ENCODE data around the gene NCAM1.
A peak's percentile ranks its signal among the peaks of the same experiment; 100 is the strongest.

Gene NCAM1

DNA sequence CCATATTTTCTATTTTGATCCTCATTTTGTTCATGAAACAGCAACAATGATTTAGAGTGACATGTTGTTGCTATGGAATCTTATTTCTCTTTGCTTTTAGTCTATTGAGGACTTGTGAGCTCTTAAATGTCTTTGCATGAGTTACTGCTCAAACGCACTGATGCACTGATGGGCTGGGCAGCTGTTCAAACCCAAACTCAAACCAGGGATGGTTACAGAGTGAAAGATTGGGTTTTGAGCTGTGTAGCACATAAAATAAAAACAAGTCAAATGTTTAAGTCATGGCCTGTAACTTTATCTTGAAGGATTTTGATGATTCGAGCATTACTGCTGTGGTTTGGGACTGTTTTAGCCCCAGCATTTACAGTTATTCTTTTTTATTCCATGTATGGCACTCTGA is 20.1 kb upstream of the NCAM1 start:
- no peak for DNase-seq (ENCODE audit: low read depth, low spot score)
- Histone ChIP-seq H3K27ac (no peak overlapping the region), H3K9ac (ENCODE audit: insufficient read length) (no peak overlapping the region), H3K36me3 (ENCODE audit: insufficient read depth, low read length) (no peaks in the 10 kb centered on the region), H3K9me3 (ENCODE audit: low read depth, low read length) (no peaks in the 10 kb centered on the region), H3K4me3 (no peak overlapping the region)
- TF ChIP-seq POLR2AphosphoS5 (IDR thresholded peaks at IDR 0.05; ENCODE audit: borderline replicate concordance, low read depth, low read length) (no peak), FOXP2 (optimal IDR thresholded peaks at IDR 0.05; ENCODE audit: control extremely low read depth, extremely low read length, insufficient read depth) (no peak), EZH2 (IDR thresholded peaks at IDR 0.05) (no peak)

DNA sequence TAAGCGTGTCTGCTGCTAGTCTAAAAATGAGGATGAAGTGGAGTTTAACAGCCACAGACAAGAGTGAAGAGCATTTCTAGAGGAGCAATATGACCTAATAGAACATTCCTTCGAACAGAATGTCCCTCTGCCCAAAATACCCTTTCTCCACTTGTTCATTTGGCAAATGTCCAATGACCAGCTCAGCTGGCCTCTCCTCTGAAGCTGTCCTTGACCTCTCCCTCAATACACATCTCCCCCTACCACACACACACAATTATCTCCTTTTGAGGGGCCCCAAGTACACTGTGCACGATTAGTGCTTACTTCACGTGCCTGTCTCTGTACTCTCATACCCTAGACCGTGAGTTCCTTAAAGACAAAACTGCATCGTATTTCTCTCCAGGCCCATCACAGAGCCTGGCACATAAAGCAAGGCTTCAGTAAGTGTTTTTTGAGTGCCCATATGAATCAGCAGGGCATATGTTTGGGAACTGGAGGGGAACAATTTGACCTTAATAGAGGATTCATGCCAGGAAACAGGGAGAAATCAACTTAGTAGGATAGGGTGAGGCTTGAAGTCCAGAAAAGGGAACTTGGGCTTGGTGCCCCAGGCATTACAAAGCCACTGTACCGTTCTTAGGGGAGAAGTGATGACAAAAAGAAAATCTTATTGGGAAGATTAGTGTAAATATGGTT is 18.1 kb upstream of the NCAM1 start:
- no peak overlapping the region for H3K27ac ChIP-seq
- H3K36me3 ChIP-seq (ENCODE audit: insufficient read depth, low read length), result no peaks in the 10 kb centered on the region
- H3K9ac ChIP-seq (ENCODE audit: insufficient read length), result no peak overlapping the region
- no peak for DNase-seq (ENCODE audit: low read depth, low spot score)
- H3K4me3 ChIP-seq, result no peak overlapping the region
- TF ChIP-seq FOXP2 (optimal IDR thresholded peaks at IDR 0.05; ENCODE audit: control extremely low read depth, extremely low read length, insufficient read depth), result no peak
- no peak for TF ChIP-seq EZH2 (IDR thresholded peaks at IDR 0.05)
- TF ChIP-seq POLR2AphosphoS5 (IDR thresholded peaks at IDR 0.05; ENCODE audit: borderline replicate concordance, low read depth, low read length), result no peak
- no peaks in the 10 kb centered on the region for H3K9me3 ChIP-seq (ENCODE audit: low read depth, low read length)

DNA sequence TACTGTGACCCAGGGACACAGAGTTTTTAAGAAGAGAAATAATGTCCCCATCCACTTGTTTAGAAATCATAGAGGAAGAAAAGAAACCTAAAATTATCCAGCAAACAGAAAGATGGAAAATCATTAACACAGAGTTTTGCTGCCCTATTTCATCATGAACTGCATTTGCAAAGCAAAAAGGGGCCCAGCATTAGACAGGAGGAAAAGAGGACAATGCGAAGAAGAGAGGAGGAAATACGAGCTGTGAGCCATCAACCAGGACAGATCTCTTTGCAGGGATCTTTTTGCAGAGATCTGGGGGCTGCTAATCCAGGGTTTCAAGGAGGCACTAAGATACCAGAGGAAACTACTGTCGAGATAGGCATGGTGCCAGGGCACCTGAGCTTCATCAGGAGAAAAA is 14.4 kb upstream of the NCAM1 start:
- no peak for DNase-seq (ENCODE audit: low read depth, low spot score)
- TF ChIP-seq FOXP2 (optimal IDR thresholded peaks at IDR 0.05; ENCODE audit: control extremely low read depth, extremely low read length, insufficient read depth) (no peak), EZH2 (IDR thresholded peaks at IDR 0.05) (no peak), POLR2AphosphoS5 (IDR thresholded peaks at IDR 0.05; ENCODE audit: borderline replicate concordance, low read depth, low read length) (no peak)
- no peak overlapping the region for H3K9ac ChIP-seq (ENCODE audit: insufficient read length)
- H3K9me3 ChIP-seq (ENCODE audit: low read depth, low read length), result no peaks in the 10 kb centered on the region
- H3K36me3 ChIP-seq (ENCODE audit: insufficient read depth, low read length), result no peaks in the 10 kb centered on the region
- no peak overlapping the region for H3K27ac ChIP-seq
- no peak overlapping the region for H3K4me3 ChIP-seq

DNA sequence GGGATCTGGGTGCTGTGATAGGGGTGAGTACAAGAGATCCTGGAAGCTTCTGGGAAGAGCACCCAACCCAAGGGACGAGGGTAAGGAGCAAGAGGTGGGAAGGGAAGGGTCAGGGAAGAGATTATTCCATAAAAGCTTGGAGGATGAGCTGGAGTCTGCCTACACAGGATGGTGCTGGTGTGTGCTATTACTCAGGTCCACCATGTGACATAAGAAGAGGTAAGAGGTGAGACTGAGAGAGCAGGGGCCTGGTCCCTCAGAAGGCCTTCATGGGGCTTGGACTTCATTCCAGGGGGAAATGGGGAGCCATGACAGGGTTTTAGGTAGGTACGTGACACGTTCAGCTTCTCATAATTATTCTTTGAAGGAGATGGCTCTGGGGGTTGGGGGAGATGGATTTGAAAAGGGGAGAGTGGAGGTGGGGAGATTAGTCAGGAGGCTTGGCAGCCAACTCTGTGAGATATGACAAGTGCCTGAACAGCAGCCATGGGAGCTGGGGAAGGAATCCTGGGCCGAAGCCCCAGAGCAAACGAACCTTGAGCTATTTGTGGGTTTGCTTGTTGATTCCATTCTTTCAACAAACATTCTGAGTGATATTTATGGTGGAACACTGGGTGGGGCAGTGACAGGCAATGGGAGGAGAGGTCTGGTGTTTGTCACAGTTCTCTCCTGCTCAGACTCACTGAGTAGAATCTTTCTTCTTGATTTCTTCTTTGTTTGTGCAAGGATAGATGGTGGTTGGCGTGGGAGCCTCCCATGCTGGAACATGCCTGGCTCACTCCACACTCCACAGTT is 11.2 kb upstream of the NCAM1 start:
- Histone ChIP-seq H3K9me3 (ENCODE audit: low read depth, low read length) (peaks cover 3% of the 10 kb centered on the region; the same call in 1 of the 2 replicates), H3K36me3 (ENCODE audit: insufficient read depth, low read length) (no peaks in the 10 kb centered on the region), H3K27ac (no peak overlapping the region), H3K4me3 (no peak overlapping the region), H3K9ac (ENCODE audit: insufficient read length) (no peak overlapping the region)
- no peak for DNase-seq (ENCODE audit: low read depth, low spot score)
- TF ChIP-seq FOXP2 (optimal IDR thresholded peaks at IDR 0.05; ENCODE audit: control extremely low read depth, extremely low read length, insufficient read depth) (no peak), EZH2 (IDR thresholded peaks at IDR 0.05) (no peak), POLR2AphosphoS5 (IDR thresholded peaks at IDR 0.05; ENCODE audit: borderline replicate concordance, low read depth, low read length) (no peak)

DNA sequence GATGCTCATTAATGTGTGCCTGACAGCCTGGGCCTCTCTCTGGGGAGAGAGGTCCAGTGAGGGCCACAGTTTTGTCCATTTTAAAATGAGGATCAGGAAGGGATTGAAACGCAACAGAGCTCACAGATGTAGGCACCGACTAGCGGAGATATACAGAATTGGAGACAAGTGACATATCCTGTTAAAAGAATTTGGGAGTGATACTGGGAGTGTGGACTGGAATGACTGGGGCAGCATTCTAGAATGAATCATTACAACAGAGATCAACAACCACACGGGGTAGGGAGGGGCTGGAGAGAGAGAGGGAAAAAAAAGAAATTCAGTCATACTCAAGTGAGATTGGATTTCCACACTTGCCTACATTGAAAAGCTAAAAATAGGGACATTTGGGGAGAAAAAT is 2.5 kb upstream of the NCAM1 start:
- H3K27ac ChIP-seq, result no peak overlapping the region
- DNase-seq (ENCODE audit: low read depth, low spot score), result no peak

DNA sequence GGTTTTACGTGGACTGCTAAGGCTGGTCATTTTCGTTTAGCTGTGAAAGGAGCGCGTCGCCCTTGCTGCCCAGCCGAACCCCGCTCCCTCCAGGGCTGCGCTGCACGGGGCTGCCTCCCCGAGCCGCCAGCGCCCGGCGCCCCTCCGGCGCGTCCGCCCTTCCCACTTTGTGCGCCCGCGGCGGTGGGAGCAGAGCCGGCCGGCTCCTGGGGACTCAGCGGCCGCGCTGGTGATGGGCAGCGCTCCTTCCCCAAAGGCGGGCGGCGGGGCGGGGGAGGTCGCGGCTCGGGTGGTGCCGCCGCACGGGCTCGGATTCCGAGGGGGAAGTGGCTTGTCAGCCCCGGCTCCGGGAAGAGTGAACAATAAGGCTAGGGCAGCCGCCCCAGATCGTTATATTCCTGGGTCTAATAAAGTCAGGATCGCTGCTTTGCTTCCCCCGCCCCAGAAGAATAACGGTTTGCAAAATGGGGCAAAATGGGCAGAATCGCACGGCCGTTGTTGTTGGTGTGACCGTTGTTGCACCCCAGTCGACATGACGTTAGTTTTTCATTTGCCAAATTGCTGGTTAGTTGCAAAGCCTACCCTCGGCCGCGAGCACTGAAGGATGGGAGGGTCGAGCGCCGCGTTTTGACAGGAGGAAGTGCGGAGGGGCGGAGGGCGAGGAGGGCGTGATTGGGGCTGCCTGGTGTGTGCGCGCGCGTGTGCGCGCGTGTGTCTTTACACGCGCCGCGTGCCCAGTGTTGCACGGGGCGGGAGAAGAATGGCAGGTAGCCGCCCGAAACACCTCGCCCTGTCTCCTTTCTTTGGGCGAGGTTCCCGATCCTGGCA is 745 bp downstream of the NCAM1 start:
- Histone ChIP-seq H3K27ac (no peak overlapping the region), H3K4me3 (peak overlapping the region; percentile 86), H3K9ac (ENCODE audit: insufficient read length) (peak overlapping the region; percentile 50), H3K36me3 (ENCODE audit: insufficient read depth, low read length) (no peaks in the 10 kb centered on the region), H3K9me3 (ENCODE audit: low read depth, low read length) (no peaks in the 10 kb centered on the region)
- TF ChIP-seq FOXP2 (optimal IDR thresholded peaks at IDR 0.05; ENCODE audit: control extremely low read depth, extremely low read length, insufficient read depth) (no peak), POLR2AphosphoS5 (IDR thresholded peaks at IDR 0.05; ENCODE audit: borderline replicate concordance, low read depth, low read length) (no peak), EZH2 (IDR thresholded peaks at IDR 0.05) (no peak)
- no peak for DNase-seq (ENCODE audit: low read depth, low spot score)

More for the DNA sequence above, 2.5 kb upstream of the NCAM1 start:
- Histone ChIP-seq H3K9ac (ENCODE audit: insufficient read length) (no peak overlapping the region), H3K36me3 (ENCODE audit: insufficient read depth, low read length) (no peaks in the 10 kb centered on the region), H3K4me3 (no peak overlapping the region), H3K9me3 (ENCODE audit: low read depth, low read length) (peaks cover 3% of the 10 kb centered on the region; the same call in 1 of the 2 replicates)
- TF ChIP-seq EZH2 (IDR thresholded peaks at IDR 0.05) (no peak), POLR2AphosphoS5 (IDR thresholded peaks at IDR 0.05; ENCODE audit: borderline replicate concordance, low read depth, low read length) (no peak), FOXP2 (optimal IDR thresholded peaks at IDR 0.05; ENCODE audit: control extremely low read depth, extremely low read length, insufficient read depth) (no peak)

DNA sequence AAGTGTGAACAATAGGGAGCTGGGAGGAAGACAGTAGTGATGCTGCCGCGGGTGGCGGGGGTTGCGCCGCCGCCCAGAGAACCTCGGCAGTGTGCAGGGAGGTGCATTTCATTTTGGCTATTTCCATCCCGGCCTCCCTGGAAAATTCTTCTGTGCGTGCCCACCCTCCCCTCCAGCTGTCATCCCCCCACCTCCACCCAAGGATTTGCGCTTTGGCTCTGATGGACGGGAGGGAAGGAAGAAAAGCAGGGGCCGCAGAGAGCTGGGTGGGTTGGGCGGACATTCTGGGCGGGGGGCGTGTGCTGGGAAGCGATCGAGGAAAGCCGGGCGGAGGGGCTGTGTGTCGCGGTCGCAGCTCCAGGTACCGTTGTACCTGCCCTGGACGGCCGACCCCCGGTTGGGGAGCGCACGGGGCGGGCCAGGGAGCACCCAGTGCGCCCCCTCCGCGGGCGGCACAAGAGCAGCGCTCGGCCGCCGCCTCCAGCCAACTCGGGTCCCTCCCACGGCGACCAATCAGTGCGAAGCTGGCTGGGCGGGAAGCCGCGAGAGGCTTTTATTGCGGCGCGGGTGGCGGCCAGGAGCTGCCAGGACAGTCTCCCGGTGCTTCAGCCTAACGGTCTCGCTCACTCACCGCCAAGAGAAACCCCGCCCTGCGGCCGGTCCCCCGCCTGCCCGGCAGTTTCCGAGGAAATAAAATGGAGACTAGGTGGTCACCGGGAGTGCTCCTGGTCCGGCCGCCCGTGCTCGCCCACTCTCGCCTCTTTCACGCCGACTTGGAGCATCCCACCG is 1.6 kb downstream of the NCAM1 start:
- Histone ChIP-seq H3K9ac (ENCODE audit: insufficient read length) (no peak overlapping the region), H3K4me3 (peak overlapping the region; percentile 86), H3K9me3 (ENCODE audit: low read depth, low read length) (no peaks in the 10 kb centered on the region), H3K36me3 (ENCODE audit: insufficient read depth, low read length) (no peaks in the 10 kb centered on the region), H3K27ac (no peak overlapping the region)
- TF ChIP-seq POLR2AphosphoS5 (IDR thresholded peaks at IDR 0.05; ENCODE audit: borderline replicate concordance, low read depth, low read length) (no peak), EZH2 (IDR thresholded peaks at IDR 0.05) (no peak), FOXP2 (optimal IDR thresholded peaks at IDR 0.05; ENCODE audit: control extremely low read depth, extremely low read length, insufficient read depth) (no peak)
- no peak for DNase-seq (ENCODE audit: low read depth, low spot score)

Data from SK-N-MC (cell line).